ENCODE data around the gene C19orf44.
"Not testable (repeated sequence)": the region's sequence is repeated elsewhere in the genome, so short reads cannot be mapped to it uniquely, and the experiment has no call there.

The C19orf44 gene

GRCh38 chr19:16495982-16496612 lies at the start of gene C19orf44, which contains the start of gene CALR3:
Gene C19orf44 (plus strand): TSS chr19:16496394. CDS start chr19:16500793, 4,399 bp downstream.
Gene CALR3 (minus strand): TSS chr19:16496167. CDS start chr19:16496129, 38 bp downstream.
- DNase-seq, result peak; percentile 87 to 94 (median 89)

- no peak for DNase-seq
Measured at GRCh38 chr19:16446724-16447368, 49.3 kb upstream of the C19orf44 start.

GRCh38 chr19:16448872-16449271 lies 47.3 kb upstream of the C19orf44 start:
- DNase-seq, result not testable (repeated sequence)

- DNase-seq, result no peak
Measured at GRCh38 chr19:16449330-16449961, 46.7 kb upstream of the C19orf44 start.

- DNase-seq, result no peak
Measured at GRCh38 chr19:16452325-16452724, 43.9 kb upstream of the C19orf44 start.

GRCh38 chr19:16454351-16454918 lies 41.8 kb upstream of the C19orf44 start:
- DNase-seq, result no peak

- DNase-seq, result no peak
Measured at GRCh38 chr19:16455489-16455888, 40.7 kb upstream of the C19orf44 start.

- DNase-seq, result no peak
Measured at GRCh38 chr19:16456652-16457194, 39.5 kb upstream of the C19orf44 start.

GRCh38 chr19:16457195-16457953 lies 38.8 kb upstream of the C19orf44 start:
- DNase-seq, result no peak

GRCh38 chr19:16457954-16458331 lies 38.3 kb upstream of the C19orf44 start:
- no peak for DNase-seq

- no peak for DNase-seq
Measured at GRCh38 chr19:16458391-16459341, 37.5 kb upstream of the C19orf44 start.

- no peak for DNase-seq
Measured at GRCh38 chr19:16459680-16460079, 36.5 kb upstream of the C19orf44 start.

GRCh38 chr19:16460454-16460853 lies 35.7 kb upstream of the C19orf44 start:
- no peak for DNase-seq

- no peak for DNase-seq
Measured at GRCh38 chr19:16461630-16462051, 34.6 kb upstream of the C19orf44 start.

- no peak for DNase-seq
Measured at GRCh38 chr19:16462757-16463250, 33.4 kb upstream of the C19orf44 start.

- DNase-seq, result no peak
Measured at GRCh38 chr19:16463341-16463990, 32.7 kb upstream of the C19orf44 start.

- DNase-seq, result no peak
Measured at GRCh38 chr19:16463991-16464575, 32.1 kb upstream of the C19orf44 start.

GRCh38 chr19:16465239-16465638 lies 31.0 kb upstream of the C19orf44 start:
- no peak for DNase-seq

- DNase-seq, result not testable (repeated sequence)
Measured at GRCh38 chr19:16466802-16467427, 29.3 kb upstream of the C19orf44 start.

- no peak for DNase-seq
Measured at GRCh38 chr19:16467581-16467980, 28.6 kb upstream of the C19orf44 start.

All from activated naive CD4-positive, alpha-beta T cell (primary cell).